ENCODE measurements around the gene CLEC9A. TPM values are rescaled to one million over a fixed set of nuclear protein-coding genes. Genes with fewer than 3 reads are reported as not detected.

CLEC9A gene
- total RNA-seq, 1 experiment from 2014 or later: not detected

DNA sequence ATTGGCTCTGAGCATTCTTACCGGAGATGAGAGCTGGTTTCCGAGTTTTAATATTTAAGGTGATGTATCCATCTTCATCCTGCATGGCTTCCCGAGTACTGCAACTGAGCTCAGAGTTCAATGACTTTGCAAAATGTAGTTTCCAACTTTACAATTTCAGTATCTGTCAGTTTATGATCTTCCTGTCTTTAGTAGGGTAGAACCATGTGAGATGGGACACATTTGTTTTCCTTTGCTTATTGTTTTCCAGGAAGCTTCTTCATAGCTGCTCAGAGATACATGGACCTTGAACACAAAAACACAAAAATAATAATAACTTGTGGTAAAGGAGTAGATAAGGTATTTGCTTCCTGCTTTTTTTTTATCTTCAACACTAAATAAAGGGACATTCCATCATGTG lies 31.5 kb upstream of the CLEC9A start, which contains the start of gene CLEC1B:
Gene CLEC1B (minus strand): TSS at position 106 of the 400 bp plus-strand sequence. CDS start 21 bp downstream, at position 85.
- ChIA-PET CTCF (no interaction called here), POLR2A (ENCODE audit: unreplicated experiment) (no interaction called here)
- intact Hi-C loops (cut with micrococcal nuclease): no loop called here

DNA sequence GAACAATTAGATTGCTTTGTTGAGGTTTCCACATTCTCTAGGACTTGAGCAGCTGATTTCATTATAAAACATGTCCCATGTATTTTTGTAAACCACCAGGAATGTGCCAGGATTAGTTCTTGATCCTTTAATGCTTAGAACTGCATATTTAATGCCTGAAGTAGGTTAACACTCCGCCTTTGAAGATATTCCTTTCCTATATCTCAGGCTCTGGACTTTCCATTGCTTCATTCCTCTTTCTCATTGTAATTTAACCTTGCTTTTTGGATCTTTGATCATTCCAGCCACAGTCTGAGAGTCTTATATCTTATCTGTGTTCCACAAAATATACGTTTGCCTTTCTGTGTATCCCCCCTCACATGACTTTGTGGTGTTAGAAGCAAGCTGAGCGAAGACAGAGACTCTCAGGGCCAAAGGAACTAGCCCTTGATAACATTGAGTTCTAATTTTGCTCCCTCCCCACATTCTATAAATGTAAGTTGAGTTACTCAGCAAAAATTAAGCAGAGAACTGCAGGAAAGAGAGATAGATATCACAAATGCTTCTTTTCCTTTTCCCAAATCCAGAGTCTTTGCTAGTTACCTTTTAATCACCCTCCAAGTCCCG lies 29.2 kb upstream of the CLEC9A start:
- TF ChIP-seq, protein P1, sequence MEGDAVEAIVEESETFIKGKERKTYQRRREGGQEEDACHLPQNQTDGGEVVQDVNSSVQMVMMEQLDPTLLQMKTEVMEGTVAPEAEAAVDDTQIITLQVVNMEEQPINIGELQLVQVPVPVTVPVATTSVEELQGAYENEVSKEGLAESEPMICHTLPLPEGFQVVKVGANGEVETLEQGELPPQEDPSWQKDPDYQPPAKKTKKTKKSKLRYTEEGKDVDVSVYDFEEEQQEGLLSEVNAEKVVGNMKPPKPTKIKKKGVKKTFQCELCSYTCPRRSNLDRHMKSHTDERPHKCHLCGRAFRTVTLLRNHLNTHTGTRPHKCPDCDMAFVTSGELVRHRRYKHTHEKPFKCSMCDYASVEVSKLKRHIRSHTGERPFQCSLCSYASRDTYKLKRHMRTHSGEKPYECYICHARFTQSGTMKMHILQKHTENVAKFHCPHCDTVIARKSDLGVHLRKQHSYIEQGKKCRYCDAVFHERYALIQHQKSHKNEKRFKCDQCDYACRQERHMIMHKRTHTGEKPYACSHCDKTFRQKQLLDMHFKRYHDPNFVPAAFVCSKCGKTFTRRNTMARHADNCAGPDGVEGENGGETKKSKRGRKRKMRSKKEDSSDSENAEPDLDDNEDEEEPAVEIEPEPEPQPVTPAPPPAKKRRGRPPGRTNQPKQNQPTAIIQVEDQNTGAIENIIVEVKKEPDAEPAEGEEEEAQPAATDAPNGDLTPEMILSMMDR (conservative IDR thresholded peaks at IDR 0.05; ENCODE audit: low read depth, low read length): no peak
- no peak for TF ChIP-seq EZH2 (IDR thresholded peaks at IDR 0.05; ENCODE audit: low read length, unreplicated experiment)
- TF ChIP-seq EZH2phosphoT487 (IDR thresholded peaks at IDR 0.05; ENCODE audit: borderline replicate concordance, low read length): no peak
- Histone ChIP-seq H3F3A (ENCODE audit: low read length, unreplicated experiment) (no peaks in the 10 kb centered on the region), H3K4me1 (ENCODE audit: insufficient read depth, low read length) (no peaks in the 10 kb centered on the region), H3K9me3 (ENCODE audit: low read length) (no peaks in the 10 kb centered on the region), H3K4me3 (ENCODE audit: low read length) (no peak overlapping the region), H3K9ac (ENCODE audit: low read length) (no peak overlapping the region), H3K36me3 (ENCODE audit: low read depth, low read length) (no peaks in the 10 kb centered on the region), H3K79me2 (ENCODE audit: low read length) (no peaks in the 10 kb centered on the region), H3K4me2 (ENCODE audit: low read length) (no peak overlapping the region), H3K9me2 (replicated peaks; ENCODE audit: low read length) (no peaks in the 10 kb centered on the region), H3K27ac (ENCODE audit: low read length) (no peak overlapping the region), H3K27me3 (ENCODE audit: low read length) (peaks cover 24% of the 10 kb centered on the region), H4K20me1 (ENCODE audit: low read length) (no peaks in the 10 kb centered on the region), H2AFZ (ENCODE audit: low read length) (no peak overlapping the region)
- intact Hi-C loops (cut with micrococcal nuclease): loop anchor here (10.0 kb wide), 1 partner anchor 56 kb away; no protein-coding TSS in a partner anchor
- no TSS peak for BruUV-seq (replicated peaks)
- CTCF ChIA-PET: no interaction called here
- no peak for ATAC-seq
- POLR2A ChIA-PET (ENCODE audit: unreplicated experiment): interaction anchor here (0.6 kb wide), 1 partner anchor 245 kb away, joined by 12 read pairs; no protein-coding TSS in a partner anchor
- DNase-seq: no peak

More for the DNA sequence above, 31.5 kb upstream of the CLEC9A start, which contains the start of gene CLEC1B:
- Histone ChIP-seq H3K9ac (ENCODE audit: low read length) (no peak within 1 kb of the TSS), H3K4me2 (ENCODE audit: low read length) (no peak within 1 kb of the TSS), H3K79me2 (ENCODE audit: low read length) (no peaks in the 10 kb centered on the region), H3K27me3 (ENCODE audit: low read length) (peaks cover 25% of the 10 kb centered on the region), H2AFZ (ENCODE audit: low read length) (no peak within 1 kb of the TSS), H3K9me2 (replicated peaks; ENCODE audit: low read length) (no peaks in the 10 kb centered on the region), H3K36me3 (ENCODE audit: low read depth, low read length) (no peaks in the 10 kb centered on the region), H4K20me1 (ENCODE audit: low read length) (no peaks in the 10 kb centered on the region), H3F3A (ENCODE audit: low read length, unreplicated experiment) (no peaks in the 10 kb centered on the region), H3K27ac (ENCODE audit: low read length) (no peak within 1 kb of the TSS), H3K4me1 (ENCODE audit: insufficient read depth, low read length) (no peaks in the 10 kb centered on the region), H3K9me3 (ENCODE audit: low read length) (no peaks in the 10 kb centered on the region), H3K4me3 (ENCODE audit: low read length) (no peak within 1 kb of the TSS)
- no peak for TF ChIP-seq EZH2phosphoT487 (IDR thresholded peaks at IDR 0.05; ENCODE audit: borderline replicate concordance, low read length)
- no peak for TF ChIP-seq EZH2 (IDR thresholded peaks at IDR 0.05; ENCODE audit: low read length, unreplicated experiment)
- TF ChIP-seq, protein P1 (conservative IDR thresholded peaks at IDR 0.05; ENCODE audit: low read depth, low read length): no peak
- ATAC-seq: no peak
- no TSS peak for BruUV-seq (replicated peaks)
- no peak for DNase-seq

DNA sequence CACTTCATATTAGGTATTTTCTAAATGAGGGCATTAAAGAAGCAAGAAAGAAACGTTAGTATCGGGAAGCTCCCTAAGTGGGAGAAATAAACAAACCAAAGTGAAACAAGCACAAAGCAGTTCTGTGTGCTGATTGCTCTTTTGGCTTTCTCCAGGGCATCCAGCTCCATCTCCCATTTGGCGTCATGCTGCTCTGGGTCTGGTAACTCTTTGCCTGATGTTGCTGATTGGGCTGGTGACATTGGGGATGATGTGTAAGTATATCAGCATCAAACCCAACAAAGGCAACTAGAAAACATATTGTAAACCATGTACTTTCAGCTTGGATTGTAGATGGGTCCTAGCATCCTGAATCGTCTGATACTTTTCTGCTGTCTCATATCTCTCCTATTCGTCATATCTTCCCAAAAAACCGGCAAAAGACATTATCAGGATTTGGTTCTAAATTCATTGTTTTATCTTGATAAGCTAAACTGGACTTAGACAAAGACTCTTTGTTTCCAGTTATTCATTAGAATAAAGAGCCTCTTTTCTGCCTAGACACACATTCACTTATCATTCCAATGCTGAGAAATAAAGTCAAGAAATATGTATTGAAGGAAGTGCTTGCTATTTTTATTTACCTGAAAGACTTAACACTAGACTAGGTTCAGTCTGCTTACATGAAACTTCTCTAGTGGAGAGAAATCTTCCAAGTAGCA lies 17.7 kb upstream of the CLEC9A start:
- BruUV-seq (replicated peaks): no TSS peak

More for the DNA sequence above, 17.7 kb upstream of the CLEC9A start:
- Histone ChIP-seq H3K4me1 (ENCODE audit: insufficient read depth, low read length) (peaks cover 11% of the 10 kb centered on the region), H3K4me3 (ENCODE audit: low read length) (no peak overlapping the region), H3K36me3 (ENCODE audit: low read depth, low read length) (no peaks in the 10 kb centered on the region), H4K20me1 (ENCODE audit: low read length) (no peaks in the 10 kb centered on the region), H3K27me3 (ENCODE audit: low read length) (no peaks in the 10 kb centered on the region), H3F3A (ENCODE audit: low read length, unreplicated experiment) (no peaks in the 10 kb centered on the region), H2AFZ (ENCODE audit: low read length) (no peak overlapping the region), H3K9ac (ENCODE audit: low read length) (no peak overlapping the region), H3K9me3 (ENCODE audit: low read length) (no peaks in the 10 kb centered on the region), H3K9me2 (replicated peaks; ENCODE audit: low read length) (no peaks in the 10 kb centered on the region), H3K4me2 (ENCODE audit: low read length) (no peak overlapping the region), H3K27ac (ENCODE audit: low read length) (no peak overlapping the region), H3K79me2 (ENCODE audit: low read length) (no peaks in the 10 kb centered on the region)
- DNase-seq: no peak
- TF ChIP-seq EZH2 (IDR thresholded peaks at IDR 0.05; ENCODE audit: low read length, unreplicated experiment): no peak
- TF ChIP-seq EZH2phosphoT487 (IDR thresholded peaks at IDR 0.05; ENCODE audit: borderline replicate concordance, low read length): no peak
- TF ChIP-seq, protein P1 (conservative IDR thresholded peaks at IDR 0.05; ENCODE audit: low read depth, low read length): no peak
- ChIA-PET POLR2A (ENCODE audit: unreplicated experiment) (no interaction called here), CTCF (no interaction called here)
- intact Hi-C loops (cut with micrococcal nuclease): no loop called here
- ATAC-seq: no peak
